ENCODE measurements around the gene TMEM256. TPM values are rescaled to one million over a fixed set of nuclear protein-coding genes. Genes with fewer than 3 reads are reported as not detected.
A peak's percentile ranks its signal among the peaks of the same experiment; 100 is the strongest.

Gene TMEM256
- total RNA-seq, 2 donors from 2014 or later, result 78.9 to 114 TPM

- no peaks in the 10 kb centered on the region for H3K36me3 Mint-ChIP-seq
- DNase-seq (ENCODE audit: low spot score in 2 of 2) (no peak), ATAC-seq (no peak)
- H3K27ac Mint-ChIP-seq, result no peak overlapping the region
- H3K9me3 Mint-ChIP-seq, result no peaks in the 10 kb centered on the region
These were observed 13.3 kb upstream of the TMEM256 start for GRCh38 chr17:7417056-7417655.

DNA sequence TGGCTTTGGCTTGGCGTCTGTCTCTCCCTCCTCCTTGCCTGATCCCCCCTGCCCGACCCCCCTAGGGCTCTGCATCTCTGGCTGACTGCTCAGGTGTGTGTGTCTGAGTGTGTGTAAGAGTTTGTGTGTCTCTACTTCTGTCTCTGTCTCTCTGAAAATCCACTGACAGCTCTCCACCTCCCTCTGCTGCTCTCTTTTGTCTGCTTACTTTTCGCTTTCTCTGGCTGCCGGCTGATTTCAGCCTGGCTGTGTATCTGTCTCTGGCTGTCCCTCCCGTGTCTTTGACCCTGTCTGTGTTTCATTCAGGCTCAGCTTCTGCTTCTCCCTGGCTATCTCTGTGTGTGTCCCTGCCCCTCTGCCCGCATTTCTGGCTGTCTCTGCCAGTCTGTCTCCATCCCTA, 12.4 kb upstream of the TMEM256 start:
- Mint-ChIP-seq H3K36me3 (no peaks in the 10 kb centered on the region), H3K27ac (no peak overlapping the region), H3K9me3 (no peaks in the 10 kb centered on the region)
- ATAC-seq, result no peak
- DNase-seq (ENCODE audit: low spot score in 2 of 2), result no peak

GRCh38 chr17:7415784-7416183, 11.9 kb upstream of the TMEM256 start:
- Mint-ChIP-seq H3K36me3 (no peaks in the 10 kb centered on the region), H3K27ac (no peak overlapping the region), H3K9me3 (no peaks in the 10 kb centered on the region)
- DNase-seq (ENCODE audit: low spot score in 2 of 2), result no peak
- ATAC-seq, result no peak

DNA sequence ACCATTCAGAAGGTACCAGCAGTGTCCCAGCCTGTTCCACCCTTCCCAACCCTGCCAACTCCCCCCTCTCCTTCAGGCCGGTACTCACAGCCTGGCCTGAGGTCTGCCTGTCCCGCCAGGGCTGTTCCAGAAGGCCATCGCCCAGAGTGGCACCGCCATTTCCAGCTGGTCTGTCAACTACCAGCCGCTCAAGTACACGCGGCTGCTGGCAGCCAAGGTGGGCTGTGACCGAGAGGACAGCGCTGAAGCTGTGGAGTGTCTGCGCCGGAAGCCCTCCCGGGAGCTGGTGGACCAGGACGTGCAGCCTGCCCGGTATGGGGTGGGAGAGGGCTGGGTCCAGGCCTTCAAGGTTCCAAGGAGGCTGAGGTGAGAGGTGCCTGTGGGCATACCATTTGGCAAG, 10.9 kb upstream of the TMEM256 start:
- no peaks in the 10 kb centered on the region for H3K36me3 Mint-ChIP-seq
- no peaks in the 10 kb centered on the region for H3K9me3 Mint-ChIP-seq
- ATAC-seq (no peak), DNase-seq (ENCODE audit: low spot score in 2 of 2) (no peak)
- no peak overlapping the region for H3K27ac Mint-ChIP-seq

GRCh38 chr17:7413346-7413985, 9.6 kb upstream of the TMEM256 start:
- ATAC-seq (peak in 1 of 2 donors; percentile 44), DNase-seq (ENCODE audit: low spot score in 2 of 2) (no peak)
- Mint-ChIP-seq H3K9me3 (no peaks in the 10 kb centered on the region), H3K36me3 (no peaks in the 10 kb centered on the region), H3K27ac (no peak overlapping the region)

DNA sequence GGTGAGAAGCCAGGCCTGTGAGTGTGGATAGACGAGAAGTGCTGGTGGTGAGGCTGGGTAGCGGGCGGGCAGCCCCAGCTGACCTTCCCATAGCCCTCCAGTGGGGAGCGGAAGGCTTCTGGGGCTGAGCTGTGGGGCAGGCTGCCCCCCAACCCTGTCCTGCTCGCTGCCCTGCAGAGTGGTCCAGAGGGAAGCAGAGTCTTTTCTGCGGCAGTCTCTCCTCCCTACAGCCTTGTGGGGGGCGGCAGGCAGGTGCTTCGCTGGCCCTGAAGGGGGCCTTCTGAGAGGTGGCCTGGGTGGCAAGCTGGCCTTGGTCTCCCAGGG, 7.5 kb upstream of the TMEM256 start:
- DNase-seq (ENCODE audit: low spot score in 2 of 2), result no peak
- no peaks in the 10 kb centered on the region for H3K9me3 Mint-ChIP-seq
- no peak for ATAC-seq
- H3K27ac Mint-ChIP-seq, result no peak overlapping the region
- no peaks in the 10 kb centered on the region for H3K36me3 Mint-ChIP-seq

DNA sequence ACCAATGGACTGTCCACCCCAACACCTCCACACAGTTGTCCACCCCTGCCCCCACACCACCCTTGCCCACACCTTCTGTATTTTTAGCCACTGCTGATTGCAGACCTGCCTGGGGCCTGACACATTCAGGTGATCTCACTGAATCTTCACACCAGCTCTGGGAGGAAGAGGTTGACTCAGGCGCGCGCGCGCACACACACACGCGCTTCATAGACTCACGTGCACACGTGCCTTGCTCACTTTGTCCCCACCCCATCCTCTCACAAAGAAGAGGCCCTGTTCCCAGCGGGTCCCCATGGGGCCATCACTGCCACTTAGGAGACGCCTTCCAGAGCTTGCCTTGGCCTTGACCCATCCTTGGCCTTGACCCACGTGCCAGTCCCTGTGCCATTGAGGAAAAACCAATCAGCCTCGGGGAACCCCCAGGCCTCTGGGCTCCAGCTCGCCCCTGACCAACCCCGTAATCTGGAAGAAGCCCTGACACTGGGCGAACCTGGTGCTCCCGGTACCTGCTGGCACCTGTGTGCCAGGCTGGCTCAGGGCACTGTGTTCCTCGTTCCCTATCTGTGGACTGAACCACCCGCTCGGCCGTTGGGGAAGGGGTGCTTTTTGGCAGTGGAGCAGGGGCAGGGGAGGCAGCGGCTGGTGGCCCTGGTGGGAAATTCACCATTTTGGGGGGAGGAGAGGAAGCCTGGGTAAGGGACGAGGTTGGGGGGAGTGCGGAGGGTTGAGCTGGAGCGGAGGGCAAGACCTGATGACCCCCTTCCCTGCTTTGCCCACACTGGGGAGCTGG, 6.9 kb upstream of the TMEM256 start:
- DNase-seq (ENCODE audit: low spot score in 2 of 2) (no peak), ATAC-seq (no peak)
- no peaks in the 10 kb centered on the region for H3K9me3 Mint-ChIP-seq
- no peak overlapping the region for H3K27ac Mint-ChIP-seq
- no peaks in the 10 kb centered on the region for H3K36me3 Mint-ChIP-seq

DNA sequence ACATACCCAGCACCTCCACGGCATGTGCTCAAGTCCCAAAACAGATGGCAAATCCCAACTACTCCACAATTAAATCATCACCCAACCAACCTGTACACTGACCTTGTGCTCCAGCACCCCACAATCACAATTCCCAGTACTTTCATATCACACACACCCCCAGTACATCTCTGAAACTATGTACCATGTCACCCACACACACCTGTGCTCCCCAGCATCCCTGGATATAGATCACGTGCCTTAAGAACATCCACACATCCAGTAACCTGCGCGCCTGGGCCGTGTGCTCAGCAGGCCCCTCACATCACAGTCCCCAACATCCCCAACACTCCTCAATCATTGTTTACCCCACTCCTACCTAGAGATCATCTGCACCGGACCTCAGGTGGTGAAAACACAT, 5.8 kb upstream of the TMEM256 start:
- Mint-ChIP-seq H3K9me3 (no peaks in the 10 kb centered on the region), H3K27ac (no peak overlapping the region), H3K36me3 (no peaks in the 10 kb centered on the region)
- DNase-seq (ENCODE audit: low spot score in 2 of 2), result no peak
- no peak for ATAC-seq

GRCh38 chr17:7408863-7409262, 5.0 kb upstream of the TMEM256 start:
- no peaks in the 10 kb centered on the region for H3K9me3 Mint-ChIP-seq
- no peak overlapping the region for H3K27ac Mint-ChIP-seq
- ATAC-seq (no peak), DNase-seq (ENCODE audit: low spot score in 2 of 2) (no peak)
- no peaks in the 10 kb centered on the region for H3K36me3 Mint-ChIP-seq

- Mint-ChIP-seq H3K27ac (no peak overlapping the region), H3K9me3 (no peaks in the 10 kb centered on the region), H3K36me3 (no peaks in the 10 kb centered on the region)
- ATAC-seq (no peak), DNase-seq (ENCODE audit: low spot score in 2 of 2) (no peak)
These were observed 4.4 kb upstream of the TMEM256 start for GRCh38 chr17:7408252-7408727.

- Mint-ChIP-seq H3K27ac (no peak within 1 kb of the TSS), H3K9me3 (no peaks in the 10 kb centered on the region), H3K36me3 (no peaks in the 10 kb centered on the region)
- no peak for ATAC-seq
- DNase-seq (ENCODE audit: low spot score in 2 of 2), result no peak
These were observed 3.8 kb upstream of the TMEM256 start, which contains the start of gene NLGN2 for GRCh38 chr17:7407485-7408251. TSS of gene NLGN2 (plus strand) at chr17:7407845. CDS start at chr17:7408256, 411 bp downstream.

DNA sequence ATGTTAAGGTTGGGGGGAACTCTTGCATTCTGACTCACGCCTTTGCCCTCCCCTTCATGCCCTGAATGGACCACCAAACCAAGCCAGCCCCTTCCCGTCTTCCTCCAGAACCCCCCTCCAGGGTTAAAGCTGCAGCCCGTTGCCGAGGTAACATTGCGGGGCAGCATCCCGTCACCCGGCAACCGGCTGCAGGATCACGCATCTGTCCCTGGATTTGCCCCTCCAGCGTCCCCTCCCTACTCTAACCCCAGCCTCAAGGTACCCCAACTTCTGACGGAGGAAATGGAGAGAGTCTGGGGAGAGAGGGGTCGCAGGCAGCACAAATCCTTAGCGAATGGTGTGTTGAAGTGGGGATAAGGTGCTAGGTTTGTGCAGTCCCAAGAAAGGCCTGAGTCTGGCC, 3.2 kb upstream of the TMEM256 start:
- DNase-seq (ENCODE audit: low spot score in 2 of 2) (no peak), ATAC-seq (no peak)
- Mint-ChIP-seq H3K9me3 (no peaks in the 10 kb centered on the region), H3K36me3 (no peaks in the 10 kb centered on the region), H3K27ac (no peak overlapping the region)

- DNase-seq (ENCODE audit: low spot score in 2 of 2) (no peak), ATAC-seq (no peak)
- Mint-ChIP-seq H3K36me3 (no peaks in the 10 kb centered on the region), H3K27ac (peak overlapping the region in 1 of 2 donors; percentile 40), H3K9me3 (no peaks in the 10 kb centered on the region)
These were observed 2.4 kb upstream of the TMEM256 start for GRCh38 chr17:7406235-7406825.

DNA sequence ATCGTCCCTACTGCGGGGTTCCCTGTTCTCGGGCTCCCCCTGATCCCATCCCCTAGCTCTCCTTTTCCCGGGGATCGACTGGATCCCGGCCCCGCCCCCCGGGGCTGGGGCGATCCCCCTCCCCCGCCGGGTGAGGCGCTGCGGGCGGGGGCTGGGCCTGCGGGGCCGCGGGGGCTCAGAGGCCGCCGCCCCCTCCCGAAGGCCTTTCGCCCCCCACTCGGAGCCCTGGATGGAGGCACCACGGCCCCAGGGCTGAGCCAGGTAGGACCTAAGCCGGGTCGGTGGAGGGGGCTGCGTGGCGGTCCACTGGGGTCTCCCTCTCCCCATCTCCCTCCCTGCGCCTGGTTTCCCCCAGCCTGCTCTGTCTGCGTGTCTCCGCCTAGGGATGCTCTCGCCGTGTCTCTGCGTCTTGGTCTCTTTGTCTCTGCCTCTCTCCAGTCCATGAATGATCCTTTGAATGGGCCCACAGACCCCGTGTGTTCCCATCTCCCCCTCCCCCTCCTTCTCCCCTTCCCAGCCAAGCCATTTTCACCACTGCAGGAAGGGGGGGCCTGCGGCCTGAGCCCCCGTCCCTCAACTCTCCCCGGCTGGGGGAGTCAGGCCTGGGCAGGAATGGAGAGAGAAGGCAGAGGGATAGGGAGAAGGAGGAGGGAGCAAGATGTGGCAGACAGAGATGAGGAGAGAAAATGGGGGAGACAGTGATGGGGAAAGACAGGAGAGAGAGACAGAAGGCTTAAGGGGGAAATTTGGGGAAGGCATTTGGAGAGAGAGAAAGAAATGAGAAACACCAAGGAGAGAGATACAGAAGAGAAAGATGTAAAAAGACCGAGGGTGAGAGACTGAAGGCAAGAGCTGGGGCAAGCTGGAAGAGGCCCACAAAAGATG, 1.7 kb upstream of the TMEM256 start:
- no peaks in the 10 kb centered on the region for H3K36me3 Mint-ChIP-seq
- DNase-seq (ENCODE audit: low spot score in 2 of 2), result no peak
- H3K9me3 Mint-ChIP-seq, result no peaks in the 10 kb centered on the region
- H3K27ac Mint-ChIP-seq, result peak overlapping the region; percentile 31 to 40
- no peak for ATAC-seq

GRCh38 chr17:7404737-7405349, 946 bp upstream of the TMEM256 start:
- Mint-ChIP-seq H3K27ac (peak overlapping the region; percentile 82 to 97), H3K36me3 (no peaks in the 10 kb centered on the region), H3K9me3 (no peaks in the 10 kb centered on the region)
- ATAC-seq, result peak; percentile 51 to 54
- DNase-seq (ENCODE audit: low spot score in 2 of 2), result peak in 1 of 2 donors; percentile 63

- DNase-seq (ENCODE audit: low spot score in 2 of 2), result no peak
- no peaks in the 10 kb centered on the region for H3K36me3 Mint-ChIP-seq
- peak overlapping the region in 1 of 2 donors; percentile 82 for H3K27ac Mint-ChIP-seq
- no peaks in the 10 kb centered on the region for H3K9me3 Mint-ChIP-seq
- ATAC-seq, result peak in 1 of 2 donors; percentile 43
These were observed 245 bp downstream of the TMEM256 start for GRCh38 chr17:7403727-7403976.

Data from activated naive CD4-positive, alpha-beta T cell treated with anti-CD3 and anti-CD28 coated beads, Interleukin-2, amount 50 U/mL, for 72 hours (primary cell).